Measurements from ENCODE around the gene TMPRSS9. TPM values are rescaled to one million over a fixed set of nuclear protein-coding genes. Genes with fewer than 3 reads are reported as not detected.

The TMPRSS9 gene
- total RNA-seq, 4 donors from 2014 or later, result 0.19 TPM; not detected in 3

DNA sequence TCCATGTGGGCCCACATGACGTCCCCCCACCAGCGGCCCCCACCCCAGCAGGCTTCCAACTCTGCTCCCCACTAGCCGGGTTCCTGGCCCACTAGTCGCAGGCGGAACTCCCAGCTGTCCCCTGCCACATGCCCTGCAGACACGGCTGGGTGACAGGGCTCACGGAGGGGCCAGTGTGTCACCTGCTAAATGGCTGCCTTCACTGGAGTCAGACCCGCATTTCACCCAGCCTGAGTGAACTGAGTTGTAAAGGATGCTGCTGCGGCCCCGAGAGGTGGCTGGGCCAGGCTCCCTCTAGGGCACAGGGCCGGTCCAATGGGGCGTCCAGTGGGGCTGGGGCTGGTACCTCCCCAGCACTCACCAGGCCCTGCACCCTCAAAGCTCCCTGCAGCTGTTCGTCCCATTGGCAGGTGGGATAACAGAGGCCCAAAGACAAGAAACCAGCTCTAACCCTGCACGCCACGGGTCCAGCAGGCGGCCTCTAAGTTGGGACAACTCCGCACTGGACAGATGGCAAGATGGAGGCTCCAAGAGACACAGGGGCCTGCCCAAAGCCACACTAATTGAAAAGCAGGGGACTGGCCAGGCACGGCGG lies 93.5 kb downstream of the TMPRSS9 start:
- Histone ChIP-seq H3K9me3 (no peaks in the 10 kb centered on the region), H3K4me1 (peaks cover 7 to 25% (median 9%) of the 10 kb centered on the region in 3 donors), H3K27me3 (no peaks in the 10 kb centered on the region), H3K4me3 (no peak overlapping the region), H3K36me3 (peaks cover 0 to 33% (median 0%) of the 10 kb centered on the region in 3 donors), H3K27ac (no peak overlapping the region)
- intact Hi-C loops (cut with DNase I), result no loop called here
- WGBS, 2 donors, result no CpG with 5 or more reads among the region's 19 CpGs
- DNase-seq, result no peak
- no peak for TF ChIP-seq POLR2A (IDR thresholded peaks at IDR 0.05)
- TF ChIP-seq, protein P1, sequence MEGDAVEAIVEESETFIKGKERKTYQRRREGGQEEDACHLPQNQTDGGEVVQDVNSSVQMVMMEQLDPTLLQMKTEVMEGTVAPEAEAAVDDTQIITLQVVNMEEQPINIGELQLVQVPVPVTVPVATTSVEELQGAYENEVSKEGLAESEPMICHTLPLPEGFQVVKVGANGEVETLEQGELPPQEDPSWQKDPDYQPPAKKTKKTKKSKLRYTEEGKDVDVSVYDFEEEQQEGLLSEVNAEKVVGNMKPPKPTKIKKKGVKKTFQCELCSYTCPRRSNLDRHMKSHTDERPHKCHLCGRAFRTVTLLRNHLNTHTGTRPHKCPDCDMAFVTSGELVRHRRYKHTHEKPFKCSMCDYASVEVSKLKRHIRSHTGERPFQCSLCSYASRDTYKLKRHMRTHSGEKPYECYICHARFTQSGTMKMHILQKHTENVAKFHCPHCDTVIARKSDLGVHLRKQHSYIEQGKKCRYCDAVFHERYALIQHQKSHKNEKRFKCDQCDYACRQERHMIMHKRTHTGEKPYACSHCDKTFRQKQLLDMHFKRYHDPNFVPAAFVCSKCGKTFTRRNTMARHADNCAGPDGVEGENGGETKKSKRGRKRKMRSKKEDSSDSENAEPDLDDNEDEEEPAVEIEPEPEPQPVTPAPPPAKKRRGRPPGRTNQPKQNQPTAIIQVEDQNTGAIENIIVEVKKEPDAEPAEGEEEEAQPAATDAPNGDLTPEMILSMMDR (IDR thresholded peaks at IDR 0.05), result no peak

DNA sequence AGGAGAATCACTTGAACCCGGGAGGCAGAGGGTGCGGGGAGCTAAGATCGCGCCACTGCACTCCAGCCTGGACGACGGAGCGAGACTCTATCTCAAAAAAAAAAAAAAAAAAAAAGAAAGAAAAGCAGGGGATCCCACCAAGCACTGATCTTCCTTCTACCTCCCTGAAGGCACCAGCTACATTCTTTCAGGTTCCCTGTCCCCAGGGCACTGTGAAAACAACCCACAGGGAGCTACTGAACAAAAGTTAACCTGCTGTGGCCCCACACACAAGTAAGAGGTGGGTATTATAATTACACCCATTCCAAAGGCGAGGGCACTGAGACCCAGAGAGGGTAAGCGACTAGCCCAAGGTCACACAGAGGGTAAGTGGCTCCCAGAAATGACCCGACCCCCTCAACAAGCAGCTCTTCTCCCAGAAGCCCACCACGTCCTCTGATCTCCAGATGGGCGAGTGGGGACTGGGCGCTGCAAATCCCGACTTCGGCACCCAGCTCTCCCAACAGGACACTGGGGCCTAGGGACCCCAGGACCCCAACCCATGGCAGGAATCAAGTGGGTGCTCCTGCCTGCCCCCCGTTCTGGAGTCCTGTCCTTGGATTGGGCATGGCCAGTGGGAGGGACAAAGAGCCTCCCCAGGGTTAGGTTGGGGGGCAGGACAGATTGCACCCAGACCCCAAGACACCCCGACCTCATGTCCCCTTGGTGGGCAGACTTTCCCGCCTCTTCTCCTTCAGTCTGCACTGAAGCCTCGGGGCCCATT lies 94.3 kb downstream of the TMPRSS9 start:
- no peak for DNase-seq
- H3K27me3 ChIP-seq, result no peaks in the 10 kb centered on the region
- no peak overlapping the region for H3K4me3 ChIP-seq
- intact Hi-C loops (cut with DNase I), result no loop called here
- no peak overlapping the region for H3K27ac ChIP-seq
- peaks cover 7 to 25% (median 9%) of the 10 kb centered on the region in 3 donors for H3K4me1 ChIP-seq
- TF ChIP-seq, protein P1 (IDR thresholded peaks at IDR 0.05), result no peak
- TF ChIP-seq POLR2A (IDR thresholded peaks at IDR 0.05), result no peak
- no peaks in the 10 kb centered on the region for H3K9me3 ChIP-seq
- WGBS, 2 donors, result 84 to 87% methylated on average over 9 to 10 of the region's 19 CpGs
- H3K36me3 ChIP-seq, result peaks cover 0 to 25% (median 0%) of the 10 kb centered on the region in 3 donors

DNA sequence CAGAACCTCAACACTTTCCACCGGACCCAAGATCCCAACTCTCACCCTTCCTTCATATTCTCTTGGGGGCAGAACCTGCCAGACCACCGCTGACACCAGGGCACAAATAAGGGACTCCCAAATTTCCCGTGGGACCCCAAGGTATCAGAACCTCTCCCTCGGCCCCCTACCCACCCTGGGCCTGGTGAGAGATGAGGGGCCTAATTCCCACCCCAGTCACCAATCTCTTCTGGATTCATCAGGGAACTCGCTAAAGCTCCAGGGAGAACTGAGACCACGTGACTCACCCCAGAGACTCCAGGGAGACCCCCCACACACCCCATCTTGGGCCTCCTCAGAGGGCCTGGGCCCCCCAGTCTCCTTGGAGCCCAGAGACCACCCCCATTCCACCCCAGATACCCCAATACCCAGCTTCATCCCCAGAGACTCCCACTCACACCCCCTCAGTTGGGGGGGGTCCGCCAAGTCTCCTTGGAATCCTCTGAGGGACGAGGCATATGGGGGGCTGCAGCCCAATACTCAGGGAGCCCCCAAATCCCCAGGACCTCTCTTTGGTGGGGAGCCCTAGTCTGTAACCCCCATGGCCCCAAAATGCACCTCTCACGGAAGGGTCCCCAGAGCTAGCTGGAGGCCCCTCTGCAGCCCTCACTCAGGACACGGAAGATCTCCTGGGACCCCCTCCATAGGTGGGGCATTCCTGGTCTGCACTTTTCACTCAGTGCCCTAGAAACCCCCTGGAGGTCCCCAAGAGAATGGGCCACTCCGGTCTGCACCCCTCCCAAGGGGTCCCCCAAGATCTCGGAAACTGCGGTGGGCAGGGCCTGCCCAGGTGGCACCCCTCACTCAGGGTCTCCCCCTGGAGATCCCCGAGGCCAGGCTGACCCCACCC lies 95.1 kb downstream of the TMPRSS9 start:
- 81 to 82% methylated on average over 2 to 6 of the region's 14 CpGs for WGBS, 2 donors

DNA sequence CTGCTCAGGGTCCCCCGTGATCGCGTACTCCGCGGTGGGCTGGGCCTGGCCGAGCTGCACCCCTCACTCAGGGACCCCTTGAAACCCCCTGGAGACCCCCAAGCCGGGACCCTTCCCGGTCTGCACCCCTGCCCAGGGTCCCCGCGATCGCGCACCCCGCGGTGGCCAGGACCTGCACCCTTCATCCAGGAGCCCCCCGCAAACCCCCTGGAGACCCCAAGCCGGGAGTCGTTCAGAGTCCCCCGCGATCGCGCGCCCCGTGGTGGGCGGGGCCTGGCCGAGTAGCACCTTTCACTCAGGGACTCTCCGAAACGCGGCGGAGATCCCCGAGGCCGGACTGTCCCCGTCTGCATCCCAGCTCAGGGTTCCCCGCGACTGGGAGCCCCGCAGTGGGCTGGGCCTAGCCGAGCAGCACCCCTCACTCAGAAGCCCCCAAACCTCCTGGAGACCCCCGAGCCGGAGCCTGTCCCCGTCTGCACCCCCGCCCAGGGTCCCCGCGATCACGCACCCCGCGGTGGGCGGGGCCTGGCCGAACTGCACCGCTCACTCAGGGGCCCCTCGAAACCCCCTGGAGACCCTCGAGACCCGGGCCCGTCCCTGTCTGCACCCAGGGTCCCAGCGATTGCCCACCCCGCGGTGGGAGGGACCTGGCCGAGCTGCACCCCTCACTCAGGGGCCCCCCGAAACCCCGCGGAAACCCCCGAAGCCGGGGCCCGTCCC lies 95.9 kb downstream of the TMPRSS9 start:
- Histone ChIP-seq H3K27ac (peak overlapping the region; percentile 79 to 88 (median 84)), H3K36me3 (peaks cover 0 to 13% (median 0%) of the 10 kb centered on the region in 3 donors), H3K4me3 (peak overlapping the region; percentile 83 to 100 (median 98)), H3K27me3 (no peaks in the 10 kb centered on the region), H3K4me1 (peaks cover 7 to 27% (median 9%) of the 10 kb centered on the region in 3 donors), H3K9me3 (no peaks in the 10 kb centered on the region)
- TF ChIP-seq POLR2A (IDR thresholded peaks at IDR 0.05), result peak in 1 of 4 donors; percentile 26
- TF ChIP-seq, protein P1 (IDR thresholded peaks at IDR 0.05), result no peak
- intact Hi-C loops (cut with DNase I), result no loop called here
- no peak for DNase-seq
- 0% methylated on average over 1 of the region's 62 CpGs; no CpG with 5 or more reads in 1 of the 2 donors for WGBS, 2 donors

More for the DNA sequence above, 95.1 kb downstream of the TMPRSS9 start:
- intact Hi-C loops (cut with DNase I), result no loop called here
- peaks cover 7 to 25% (median 9%) of the 10 kb centered on the region in 3 donors for H3K4me1 ChIP-seq
- H3K27me3 ChIP-seq, result no peaks in the 10 kb centered on the region
- peaks cover 0 to 20% (median 0%) of the 10 kb centered on the region in 3 donors for H3K36me3 ChIP-seq
- peak overlapping the region in 3 of 4 donors; percentile 79 to 88 (median 84) for H3K27ac ChIP-seq
- no peaks in the 10 kb centered on the region for H3K9me3 ChIP-seq
- TF ChIP-seq POLR2A (IDR thresholded peaks at IDR 0.05), result no peak
- TF ChIP-seq, protein P1 (IDR thresholded peaks at IDR 0.05), result no peak
- DNase-seq, result no peak
- peak overlapping the region; percentile 83 to 100 (median 98) for H3K4me3 ChIP-seq
